HG02943 (cell line): ENCODE results near the gene NAV2.

Source experiments
- ATAC-seq: cut with Tn5 transposase; IDR thresholded peaks from one replicate; pipeline ENCODE4 v1.9.1; 2021; ENCODE audit warnings: mild to moderate bottlenecking, low read depth, moderate library complexity; ENCODE audit not compliant: unreplicated experiment

The NAV2 gene

DNA sequence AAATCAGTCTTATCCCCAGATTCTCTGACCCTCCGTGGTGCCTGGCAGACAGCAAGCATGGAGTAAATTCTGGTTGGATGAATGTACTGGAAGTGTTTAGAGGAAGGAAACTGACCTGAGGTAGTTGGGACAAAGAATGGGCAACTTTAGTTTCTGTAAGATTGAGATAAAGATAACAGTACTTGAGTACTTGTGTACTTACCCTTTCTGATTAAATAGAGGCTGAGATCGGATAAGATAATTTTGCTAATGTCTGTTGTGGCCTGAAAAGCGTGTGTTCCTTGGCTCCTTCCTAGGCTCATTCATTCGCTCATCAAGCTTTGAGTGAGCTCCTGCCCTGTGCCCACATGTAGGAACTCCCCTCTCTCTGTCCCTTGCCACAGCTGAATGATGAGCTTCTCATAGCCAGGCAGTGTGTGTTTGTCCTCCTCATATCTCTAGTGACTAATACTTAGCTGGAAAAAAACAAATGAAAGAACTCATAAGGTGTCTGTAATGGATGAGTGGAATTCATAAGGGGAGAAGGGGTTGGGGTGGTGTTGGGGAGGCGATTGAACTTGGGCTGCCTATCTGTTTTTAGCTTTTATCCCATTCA, 329.5 kb downstream of the NAV2 start:
- no peak for ATAC-seq

DNA sequence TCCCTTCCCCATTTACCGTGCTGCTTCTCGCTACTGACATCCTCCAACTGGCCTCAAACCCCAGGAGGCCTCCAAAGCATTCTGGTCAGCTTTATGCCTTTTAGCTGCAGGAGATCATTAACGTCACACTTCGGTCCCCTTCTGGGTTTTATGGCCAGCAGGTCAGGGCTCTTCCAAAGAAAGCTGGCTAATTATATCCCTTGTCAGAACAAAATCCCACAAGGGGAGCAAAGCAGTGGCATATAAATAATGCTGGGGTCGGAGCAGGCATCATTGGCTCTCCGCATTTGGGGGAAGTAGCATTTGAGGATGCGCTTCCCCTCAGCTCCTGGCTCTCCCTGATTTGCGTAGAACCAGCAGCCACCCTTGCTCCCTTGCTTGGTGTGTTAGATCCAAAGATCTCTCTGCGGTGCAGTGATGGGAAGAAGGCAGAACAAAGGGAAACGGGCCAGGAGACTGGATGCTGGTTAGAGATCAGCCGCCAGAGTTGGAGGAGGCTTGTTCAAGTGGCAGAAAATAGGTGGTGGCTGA, 330.2 kb downstream of the NAV2 start:
- ATAC-seq: no peak

DNA sequence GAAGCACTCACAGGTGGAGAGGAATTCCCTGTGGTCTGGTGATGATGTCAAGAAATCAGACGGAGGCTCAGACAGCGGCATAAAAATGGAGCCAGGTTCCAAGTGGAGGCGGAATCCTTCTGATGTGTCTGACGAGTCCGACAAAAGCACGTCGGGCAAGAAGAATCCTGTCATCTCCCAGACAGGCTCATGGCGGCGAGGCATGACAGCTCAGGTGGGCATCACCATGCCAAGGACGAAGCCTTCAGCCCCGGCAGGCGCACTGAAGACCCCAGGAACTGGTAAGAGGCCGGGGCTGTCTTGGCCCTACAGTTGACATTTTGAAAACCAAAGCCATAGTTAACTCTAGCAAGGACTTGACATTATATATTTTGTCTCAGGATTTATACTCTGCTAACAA, 331.4 kb downstream of the NAV2 start:
- ATAC-seq: no peak

DNA sequence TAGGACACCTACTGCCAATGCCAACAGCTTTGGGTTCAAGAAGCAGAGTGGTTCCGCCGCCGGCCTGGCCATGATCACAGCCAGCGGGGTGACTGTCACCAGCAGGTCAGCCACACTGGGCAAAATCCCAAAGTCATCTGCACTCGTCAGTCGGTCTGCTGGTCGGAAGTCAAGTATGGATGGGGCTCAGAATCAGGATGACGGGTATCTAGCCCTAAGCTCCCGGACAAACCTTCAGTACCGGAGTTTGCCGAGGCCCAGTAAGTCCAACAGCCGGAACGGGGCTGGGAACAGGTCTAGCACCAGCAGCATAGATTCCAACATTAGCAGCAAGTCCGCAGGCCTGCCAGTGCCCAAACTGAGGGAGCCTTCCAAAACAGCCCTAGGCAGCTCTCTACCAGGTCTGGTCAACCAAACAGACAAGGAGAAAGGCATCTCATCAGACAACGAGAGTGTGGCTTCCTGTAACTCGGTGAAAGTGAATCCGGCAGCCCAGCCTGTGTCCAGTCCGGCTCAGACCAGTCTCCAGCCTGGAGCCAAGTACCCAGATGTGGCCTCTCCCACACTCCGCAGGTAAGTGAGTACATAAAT, 332.6 kb downstream of the NAV2 start:
- ATAC-seq: no peak

- no peak for ATAC-seq
Observed at GRCh38 chr11:20046416-20046815, 333.8 kb downstream of the NAV2 start.

DNA sequence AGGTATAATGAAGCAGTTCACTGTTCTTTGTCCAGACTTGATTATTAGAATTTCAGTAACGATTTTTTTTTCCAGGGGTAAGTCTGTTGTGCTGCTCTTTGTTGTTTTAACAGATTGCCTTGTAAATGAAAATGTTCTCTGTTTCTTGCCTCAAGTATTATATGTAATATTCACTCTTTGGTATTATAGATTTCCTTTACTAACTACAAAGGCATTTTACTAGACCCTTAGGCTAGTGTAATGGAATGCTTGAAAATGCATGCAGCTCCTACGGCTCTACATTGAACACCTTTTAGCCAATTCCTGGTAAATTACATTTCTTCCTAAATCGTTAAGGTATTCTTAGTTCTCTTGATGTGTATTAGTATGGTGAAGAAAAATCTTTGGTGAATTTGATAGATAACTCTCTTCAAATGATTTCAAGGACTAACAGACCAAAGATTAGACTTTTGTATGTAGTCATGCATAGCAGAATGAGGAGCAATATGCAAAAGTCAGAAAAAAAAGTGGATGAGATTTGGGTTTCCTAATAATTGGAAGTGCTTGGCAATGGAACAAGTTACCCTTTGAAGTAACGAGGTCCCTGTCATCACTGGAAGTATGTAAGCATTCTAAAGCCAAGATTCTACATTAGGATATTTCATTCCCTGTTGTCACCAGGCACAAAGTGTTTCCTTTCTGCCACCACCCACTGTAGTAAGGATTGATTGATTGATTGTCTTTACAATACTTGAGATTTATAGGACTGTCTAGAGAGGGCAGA, 334.6 kb downstream of the NAV2 start:
- ATAC-seq: no peak

- no peak for ATAC-seq
Observed at GRCh38 chr11:20047769-20048154, 335.1 kb downstream of the NAV2 start.

GRCh38 chr11:20048246-20048645, 335.6 kb downstream of the NAV2 start:
- no peak for ATAC-seq

DNA sequence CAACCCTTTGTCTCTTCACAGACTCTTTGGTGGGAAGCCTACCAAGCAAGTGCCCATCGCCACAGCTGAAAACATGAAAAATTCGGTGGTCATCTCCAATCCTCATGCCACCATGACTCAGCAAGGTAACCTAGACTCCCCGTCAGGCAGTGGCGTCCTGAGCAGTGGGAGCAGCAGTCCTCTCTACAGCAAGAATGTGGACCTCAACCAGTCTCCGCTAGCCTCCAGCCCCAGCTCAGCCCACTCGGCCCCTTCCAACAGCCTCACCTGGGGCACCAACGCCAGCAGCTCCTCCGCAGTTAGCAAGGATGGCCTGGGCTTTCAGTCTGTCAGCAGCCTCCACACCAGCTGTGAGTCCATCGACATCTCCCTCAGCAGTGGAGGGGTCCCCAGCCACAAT, 336.1 kb downstream of the NAV2 start:
- no peak for ATAC-seq

DNA sequence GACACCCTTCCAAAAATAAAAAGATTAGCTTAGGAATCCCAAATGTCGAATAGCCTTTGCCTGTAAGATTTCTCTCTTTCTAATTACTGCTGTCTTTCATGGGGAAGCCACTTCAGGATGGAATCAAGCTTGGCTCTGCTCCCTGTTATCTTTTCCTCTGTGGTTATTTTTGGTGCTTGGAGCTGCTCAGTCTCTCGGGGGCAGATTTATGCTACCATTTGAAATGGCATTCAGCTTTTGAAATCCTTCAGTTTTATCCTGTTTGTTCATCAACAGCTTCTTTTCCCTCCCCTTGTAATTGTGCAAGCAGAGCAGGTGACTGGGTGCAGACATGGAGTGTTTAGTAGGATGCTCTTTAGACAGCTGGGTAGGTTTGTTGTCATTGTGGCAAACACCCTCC, 336.6 kb downstream of the NAV2 start:
- no peak for ATAC-seq

- no peak for ATAC-seq
Observed at GRCh38 chr11:20050048-20050447, 337.4 kb downstream of the NAV2 start.

DNA sequence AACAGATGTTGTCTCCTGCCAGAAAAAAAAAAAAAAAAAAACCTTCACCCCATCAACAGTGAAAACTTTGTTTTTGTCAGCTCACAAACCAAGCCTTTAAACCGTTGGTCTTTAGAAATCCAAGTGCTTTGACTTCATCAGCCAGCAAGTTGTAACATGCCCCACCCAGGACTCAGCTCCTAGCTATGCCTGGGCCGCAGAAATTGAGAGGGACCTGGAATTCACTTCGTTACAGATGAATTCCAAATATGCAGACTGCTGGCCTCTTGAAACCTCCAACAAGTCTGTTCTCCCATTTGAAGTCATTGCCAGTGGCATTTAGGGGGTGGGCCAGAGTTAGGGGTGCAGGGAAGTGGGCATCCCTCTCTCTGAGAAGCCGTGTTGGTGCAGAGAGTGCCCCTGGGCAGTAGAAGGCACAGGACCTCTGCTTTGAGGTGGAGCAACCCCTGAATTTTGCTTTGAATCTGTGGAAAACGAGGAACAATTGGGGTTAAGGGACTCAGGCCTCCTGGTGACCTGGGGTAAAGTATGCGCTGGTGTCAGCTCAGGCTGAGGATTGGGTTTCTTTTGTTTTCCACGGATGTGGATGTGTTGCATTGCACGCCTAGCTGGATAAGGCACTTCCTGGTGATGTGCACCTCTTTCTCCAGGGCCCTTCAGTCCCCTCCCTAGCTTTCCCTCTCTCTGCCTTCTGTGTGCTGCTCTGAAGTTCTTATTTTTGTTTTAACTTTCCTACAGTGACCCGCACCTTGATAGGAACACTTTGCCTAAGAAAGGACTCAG, 338.1 kb downstream of the NAV2 start:
- ATAC-seq: no peak

DNA sequence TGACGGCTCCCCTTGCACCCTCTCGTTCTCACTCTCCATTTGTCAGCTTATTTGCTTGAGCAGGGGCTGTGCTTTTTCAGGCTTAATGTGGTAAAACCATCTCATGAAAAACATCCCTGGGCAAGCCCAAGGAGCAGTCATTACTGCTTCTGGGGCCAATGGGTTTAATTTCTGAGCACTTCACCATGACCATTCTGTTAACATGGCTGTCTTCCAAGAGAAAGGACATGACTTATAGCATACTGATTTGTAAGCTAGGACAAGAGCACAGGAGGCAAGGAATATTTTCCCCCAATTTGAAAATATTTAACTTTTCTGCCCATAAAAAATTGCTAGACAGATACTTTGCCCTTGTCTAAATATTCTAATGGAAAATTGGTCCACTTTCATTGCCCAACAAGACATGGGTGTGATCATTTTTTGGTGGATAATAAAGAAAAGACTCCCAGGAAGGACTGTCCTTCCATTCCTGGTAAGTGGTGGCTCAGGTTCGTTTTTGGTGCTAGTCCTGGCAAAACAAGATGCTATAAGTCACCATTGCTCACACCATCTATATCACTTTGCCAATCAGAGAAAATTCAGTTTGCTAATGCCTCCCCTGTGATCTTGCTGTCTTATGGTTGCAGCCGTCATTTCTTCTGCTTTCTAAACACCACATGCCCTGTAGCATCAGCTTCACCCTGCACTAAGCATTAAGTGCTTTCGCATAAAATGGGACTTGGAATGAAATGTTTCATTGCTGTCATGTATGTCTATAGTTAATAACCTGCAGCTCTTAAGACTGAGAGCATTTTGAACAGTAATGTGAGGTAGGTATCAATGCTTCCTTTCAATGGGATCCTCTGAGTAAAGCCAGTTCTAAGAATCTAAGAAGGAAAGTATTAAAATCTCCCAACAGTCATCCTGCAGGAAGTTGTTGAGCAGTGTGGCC, 339.1 kb downstream of the NAV2 start:
- ATAC-seq: no peak

GRCh38 chr11:20053572-20053971, 340.9 kb downstream of the NAV2 start:
- ATAC-seq: no peak

- ATAC-seq: no peak
Observed at GRCh38 chr11:20054584-20054983, 341.9 kb downstream of the NAV2 start.

DNA sequence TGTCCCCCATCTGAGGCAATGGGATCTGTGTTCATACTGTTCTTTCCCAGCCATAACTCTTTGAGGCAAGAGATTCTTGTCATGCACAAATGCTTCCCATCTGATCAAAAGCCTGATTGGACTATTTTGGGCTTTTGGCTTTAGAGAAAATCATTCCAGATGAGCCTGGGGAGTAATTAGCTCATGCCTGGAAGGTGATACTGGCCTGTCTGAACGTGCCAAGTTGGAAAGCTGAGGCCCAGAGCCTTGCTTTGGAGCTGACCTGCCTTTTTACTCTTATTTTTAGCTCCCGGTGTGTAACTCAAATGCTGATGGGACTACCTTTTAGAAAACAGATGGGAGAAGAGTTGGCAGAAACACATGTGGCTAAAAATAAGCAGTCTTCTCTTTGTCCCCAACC, 342.7 kb downstream of the NAV2 start:
- no peak for ATAC-seq

DNA sequence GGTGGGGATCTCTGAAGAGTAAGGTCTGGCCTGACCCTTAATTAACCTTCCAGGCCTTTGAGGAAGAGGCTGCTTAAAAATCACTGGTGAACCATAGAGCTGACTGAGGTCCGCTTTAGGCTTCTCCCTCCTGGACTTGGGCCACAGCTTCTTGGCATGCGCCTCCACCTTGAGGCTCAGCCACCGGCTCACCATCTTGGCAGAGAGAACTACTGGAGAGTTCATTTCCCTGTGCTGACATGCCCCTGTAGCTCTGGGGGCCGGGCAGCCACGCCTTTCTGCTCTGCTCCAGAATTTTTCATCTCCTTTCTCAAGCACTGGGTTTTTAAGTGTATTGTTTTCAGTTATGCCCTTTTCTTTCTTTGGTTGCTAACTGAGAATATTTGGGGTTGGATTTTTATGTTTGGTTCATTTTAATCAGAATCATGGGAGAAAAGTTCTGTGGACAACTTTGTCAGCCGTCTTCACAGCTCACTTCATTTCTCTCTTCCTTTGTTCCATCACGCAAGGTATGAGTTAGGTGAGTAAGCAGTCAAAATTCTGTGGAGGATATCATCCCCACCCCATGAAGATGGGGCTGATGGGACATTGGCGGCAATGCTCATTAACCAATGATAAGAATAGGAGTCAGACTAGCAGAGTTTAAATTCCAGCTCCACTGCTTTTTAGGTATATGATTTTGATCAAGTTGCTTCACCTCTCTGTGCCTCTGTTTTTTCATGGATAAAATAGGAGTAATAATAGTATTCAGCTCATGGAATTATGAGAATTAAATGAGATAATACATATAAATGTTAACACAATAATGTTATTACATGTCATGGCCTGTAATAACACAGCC, 343.7 kb downstream of the NAV2 start:
- ATAC-seq: no peak

GRCh38 chr11:20056950-20057943, 344.6 kb downstream of the NAV2 start:
- ATAC-seq: no peak
